Right cardiac atrium (tissue), 5 donors: Measurements from ENCODE around the gene SMPDL3A. TPM values are rescaled to one million over a fixed set of nuclear protein-coding genes. Genes with fewer than 3 reads are reported as not detected.

Experiments used
- ATAC-seq, 2 donors: fragments of 200-7000 bp; cut with Tn5 transposase; one replicate each; pipeline versions ENCODE4 v1.8.0 to v1.9.1; 2020; ENCODE audit warnings: moderate library complexity in 2 of 2, mild to moderate bottlenecking in 1 of 2
- DNase-seq, 3 donors: peaks; one replicate each; pipeline ENCODE4 v3.0.0-alpha.2; 2020
- H3K27ac ChIP-seq: one replicate; pipeline ENCODE4 v1.5.1; 2013; ENCODE audit warnings: mild to moderate bottlenecking, low read length, control low read depth, moderate library complexity
- H3K27me3 ChIP-seq: one replicate; pipeline ENCODE4 v1.6.1; 2013; ENCODE audit not compliant: control insufficient read depth, insufficient read depth
- H3K4me1 ChIP-seq: one replicate; pipeline ENCODE4 v1.6.1; 2013; ENCODE audit warnings: low read length; ENCODE audit not compliant: control insufficient read depth, insufficient read depth
- H3K4me3 ChIP-seq: one replicate; pipeline ENCODE4 v1.5.1; 2013; ENCODE audit warnings: low read length, control low read depth
- H3K9me3 ChIP-seq: one replicate; pipeline ENCODE4 v1.6.1; 2013; ENCODE audit warnings: low read length; ENCODE audit not compliant: control insufficient read depth
- WGBS: extraction: QIAGEN DNeasy Blood & Tissue Kit; methylation state at CpG from one replicate; pipeline ENCODE4 v1.1.7; 2013; 5-methylcytosine and 5-hydroxymethylcytosine counted together
- intact Hi-C, 4 donors: fragments of 100-400 bp; cut with DNase I; formaldehyde crosslinking; loops; one replicate each; pipeline versions ENCODE4 v1.11.0 to v1.14.0; 2022 to 2023
- polyA plus RNA-seq: library from polyadenylated mRNA; stranded (reverse); fragments of 200-250 nt; gene quantifications from one replicate; pipeline ENCODE4 v1.2.3, GENCODE V29; 2013
- total RNA-seq, 4 donors: library from RNA; stranded (reverse); fragmentation: NEBNext Ultra II Directional; extraction: Animal tissue kit (Norgen Biotek cat#: 25700); gene quantifications; one replicate each; pipeline ENCODE4 v1.2.1, GENCODE V29; 2021
- donor health status: healthy with polysubstance abuse.
- donor health status: DM: no; HTN: yes; CAD: no.
- donor health status: DM: no; HTN: no; CAD: no.
- donor health status: DM: no; HTN: yes; CAD: no; lungs with severe emphysema.
- donor health status: DM: yes; HTN: yes; CAD: no.

The SMPDL3A gene
- total and polyA plus RNA-seq, 5 donors: 4.7 to 8.3 (median 7.0) TPM

DNA sequence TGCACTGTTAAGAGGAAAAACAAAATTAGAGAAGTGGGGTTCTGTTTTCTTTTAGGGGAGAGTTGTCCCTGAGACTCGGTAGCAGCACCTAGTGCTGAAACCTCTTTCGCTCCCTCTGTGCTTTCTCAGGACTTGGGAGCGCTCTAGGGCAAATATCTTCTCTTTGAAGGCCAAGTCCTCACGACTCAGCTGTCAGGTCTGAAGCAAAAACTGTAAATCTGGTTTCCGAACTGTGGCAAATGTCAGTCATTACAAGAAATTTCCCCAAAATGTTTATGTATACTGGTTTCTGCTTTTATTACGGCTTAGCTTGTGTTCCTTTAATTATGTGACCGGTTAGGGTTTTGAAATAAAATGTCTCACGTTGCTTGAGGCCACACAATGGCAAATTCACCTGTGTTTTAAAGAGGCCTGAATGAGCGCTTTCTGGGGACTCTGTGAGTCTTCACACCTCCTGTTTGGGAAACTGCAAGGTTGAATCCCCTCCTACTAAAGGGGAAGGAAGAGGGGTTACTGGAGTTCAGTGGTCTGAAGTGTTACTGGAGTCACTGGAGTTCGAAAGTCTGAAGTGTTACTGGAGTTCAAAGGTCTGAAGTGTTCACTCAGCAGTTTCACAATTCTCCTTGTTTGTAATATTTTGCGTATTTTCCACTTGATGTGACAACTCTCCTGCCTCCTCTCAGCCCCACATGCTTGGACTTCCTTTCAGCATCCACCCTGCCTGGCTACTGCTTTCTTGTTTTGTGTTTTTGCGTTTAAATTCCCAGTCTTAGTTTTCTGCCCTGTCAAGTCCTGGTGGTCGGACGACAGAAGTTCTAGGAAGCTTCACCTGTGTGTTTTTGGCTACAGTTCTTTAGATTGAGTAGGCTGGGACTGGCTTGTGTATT lies 1.6 kb downstream of the SMPDL3A start:
- H3K27ac ChIP-seq: peak overlapping the region; percentile 86
- DNase-seq (no peak), ATAC-seq (no peak)
- 54% methylated on average over 14 of the region's 14 CpGs for WGBS
- H3K9me3 ChIP-seq: no peaks in the 10 kb centered on the region
- peak overlapping the region; percentile 60 for H3K4me3 ChIP-seq
- no peaks in the 10 kb centered on the region for H3K27me3 ChIP-seq
- intact Hi-C loops: no loop called here
- H3K4me1 ChIP-seq: no peaks in the 10 kb centered on the region

DNA sequence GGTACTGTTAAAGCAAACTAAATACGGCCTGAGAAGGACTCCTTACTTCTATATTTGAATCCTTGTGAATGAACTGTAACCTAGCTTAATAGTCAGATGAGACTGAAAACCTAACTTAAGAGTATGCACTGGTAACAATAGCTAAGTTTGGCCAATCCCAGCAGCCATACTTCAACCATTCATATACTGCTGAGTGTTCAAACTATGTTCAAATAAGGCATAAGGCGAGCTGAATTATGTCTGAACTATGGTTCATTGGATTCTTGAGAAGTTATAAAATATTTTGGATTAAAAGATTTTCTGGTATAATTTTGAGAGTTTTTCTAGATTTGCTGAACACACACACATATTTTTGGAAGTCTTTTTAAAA lies 2.2 kb downstream of the SMPDL3A start:
- no peaks in the 10 kb centered on the region for H3K9me3 ChIP-seq
- H3K27me3 ChIP-seq: no peaks in the 10 kb centered on the region
- no peak for DNase-seq
- ATAC-seq: no peak
- no peaks in the 10 kb centered on the region for H3K4me1 ChIP-seq
- H3K27ac ChIP-seq: peak overlapping the region; percentile 30
- no peak overlapping the region for H3K4me3 ChIP-seq
- 88% methylated on average over 2 of the region's 2 CpGs for WGBS
- intact Hi-C loops: no loop called here

GRCh38 chr6:122792766-122793165 lies 3.7 kb downstream of the SMPDL3A start:
- Histone ChIP-seq H3K27me3 (no peaks in the 10 kb centered on the region), H3K4me3 (no peak overlapping the region), H3K9me3 (no peaks in the 10 kb centered on the region), H3K27ac (no peak overlapping the region), H3K4me1 (no peaks in the 10 kb centered on the region)
- intact Hi-C loops: no loop called here
- no peak for ATAC-seq
- no peak for DNase-seq
- 71% methylated on average over 2 of the region's 2 CpGs for WGBS

DNA sequence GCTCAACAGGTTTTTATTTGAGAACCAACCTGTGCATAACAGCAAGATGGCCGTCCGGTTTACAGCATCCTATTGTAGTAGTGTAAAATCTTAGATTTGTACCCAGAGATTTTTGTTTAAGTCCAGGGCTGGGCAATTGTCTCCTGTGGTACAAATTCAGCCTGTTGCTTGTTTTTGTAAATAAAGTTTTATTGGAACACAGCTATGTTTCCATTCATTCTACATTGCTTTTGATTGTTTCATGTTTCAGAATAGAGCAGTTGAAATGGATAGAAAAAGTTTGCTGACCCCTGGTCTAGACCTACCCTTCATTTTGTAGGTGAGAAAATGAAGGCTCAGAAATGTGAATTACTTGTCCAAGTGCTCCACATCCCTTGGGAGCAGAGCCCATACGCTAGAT lies 8.5 kb downstream of the SMPDL3A start:
- Histone ChIP-seq H3K4me3 (no peak overlapping the region), H3K27ac (no peak overlapping the region), H3K27me3 (no peaks in the 10 kb centered on the region), H3K9me3 (no peaks in the 10 kb centered on the region), H3K4me1 (no peaks in the 10 kb centered on the region)
- ATAC-seq (no peak), DNase-seq (no peak)
- WGBS: 99% methylated on average over 3 of the region's 3 CpGs
- intact Hi-C loops: no loop called here

GRCh38 chr6:122798099-122798641 lies 9.1 kb downstream of the SMPDL3A start:
- ATAC-seq (peak; percentile 64 to 72), DNase-seq (no peak)
- intact Hi-C loops: no loop called here
- Histone ChIP-seq H3K4me3 (no peak overlapping the region), H3K4me1 (no peaks in the 10 kb centered on the region), H3K9me3 (no peaks in the 10 kb centered on the region), H3K27ac (no peak overlapping the region), H3K27me3 (no peaks in the 10 kb centered on the region)
- WGBS: 72% methylated on average over 6 of the region's 6 CpGs

DNA sequence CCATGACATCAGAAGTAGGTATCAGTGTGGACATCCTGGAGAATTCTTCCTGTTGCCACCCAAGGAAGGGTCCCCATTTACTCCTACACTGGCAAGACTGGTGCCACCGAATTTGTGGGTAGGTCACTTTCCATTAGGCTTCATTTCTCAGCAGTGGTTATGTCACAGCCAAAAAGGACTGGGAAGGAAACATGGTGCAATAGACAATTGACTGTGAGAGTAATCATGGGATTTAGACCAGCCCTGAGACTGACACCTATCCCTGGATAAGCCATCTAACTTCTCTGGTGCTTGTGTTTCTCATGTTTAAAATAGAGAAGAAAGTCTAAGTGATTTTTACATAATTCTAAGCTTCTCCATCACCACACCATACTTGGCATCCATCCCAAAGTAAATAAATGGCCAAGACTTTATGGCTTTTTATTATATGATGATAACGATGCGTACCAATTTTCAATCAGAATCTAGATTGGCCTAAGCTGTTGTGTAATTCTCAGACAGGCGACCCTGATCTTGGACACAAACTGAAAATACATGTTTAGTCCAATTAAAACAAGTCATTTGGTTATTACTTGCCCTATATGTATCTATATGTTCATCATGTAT lies 10.2 kb downstream of the SMPDL3A start:
- H3K4me3 ChIP-seq: no peak overlapping the region
- no peak overlapping the region for H3K27ac ChIP-seq
- H3K27me3 ChIP-seq: no peaks in the 10 kb centered on the region
- ATAC-seq: no peak
- no peak for DNase-seq
- intact Hi-C loops: no loop called here
- no peaks in the 10 kb centered on the region for H3K4me1 ChIP-seq
- WGBS: 91% methylated on average over 4 of the region's 4 CpGs
- H3K9me3 ChIP-seq: no peaks in the 10 kb centered on the region

DNA sequence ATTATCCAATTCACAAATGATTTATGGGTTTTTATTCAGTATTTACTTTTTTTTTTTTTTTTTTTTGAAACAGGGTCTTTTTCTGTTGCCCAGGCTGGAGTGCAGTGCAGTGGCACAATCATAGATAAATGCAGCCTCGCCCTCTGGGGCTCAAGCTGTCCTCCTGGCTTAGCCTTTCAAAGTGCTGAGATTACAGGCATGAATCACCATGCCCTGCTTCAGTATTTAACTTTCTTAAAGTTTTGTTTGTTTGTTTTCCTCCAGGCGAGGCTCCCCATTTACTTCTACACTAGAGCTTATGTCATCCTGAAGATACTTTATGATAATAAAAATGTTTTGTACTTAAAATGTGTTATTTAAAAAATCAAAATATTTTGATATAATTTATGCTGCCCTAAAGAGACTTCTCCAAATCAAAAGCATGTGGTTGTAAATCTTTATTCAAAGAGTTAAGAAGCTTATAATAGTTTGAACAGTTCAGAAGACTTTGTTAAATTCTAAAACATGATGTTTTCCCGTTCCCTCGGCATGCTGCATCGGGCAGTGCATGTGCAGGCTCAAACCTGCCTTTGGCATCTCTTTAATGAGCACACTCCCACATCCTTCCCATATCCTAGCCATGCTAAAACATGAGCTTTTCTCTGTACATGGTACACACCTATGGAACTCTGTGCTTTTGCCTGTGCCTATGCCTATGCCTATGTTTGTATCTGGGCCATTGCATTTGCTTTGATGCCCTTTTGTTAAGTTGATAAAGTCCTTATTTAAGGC lies 11.0 kb downstream of the SMPDL3A start:
- no peak overlapping the region for H3K4me3 ChIP-seq
- 94% methylated on average over 5 of the region's 5 CpGs for WGBS
- peak in 1 of 2 donors; percentile 40 for ATAC-seq
- H3K27ac ChIP-seq: no peak overlapping the region
- H3K27me3 ChIP-seq: no peaks in the 10 kb centered on the region
- DNase-seq: no peak
- no peaks in the 10 kb centered on the region for H3K9me3 ChIP-seq
- intact Hi-C loops: no loop called here
- H3K4me1 ChIP-seq: no peaks in the 10 kb centered on the region

GRCh38 chr6:122800906-122801305 lies 11.8 kb downstream of the SMPDL3A start:
- DNase-seq: no peak
- H3K4me1 ChIP-seq: no peaks in the 10 kb centered on the region
- 95% methylated on average over 3 of the region's 3 CpGs for WGBS
- H3K4me3 ChIP-seq: no peak overlapping the region
- no peaks in the 10 kb centered on the region for H3K27me3 ChIP-seq
- ATAC-seq: no peak
- no peaks in the 10 kb centered on the region for H3K9me3 ChIP-seq
- H3K27ac ChIP-seq: no peak overlapping the region
- intact Hi-C loops: no loop called here

DNA sequence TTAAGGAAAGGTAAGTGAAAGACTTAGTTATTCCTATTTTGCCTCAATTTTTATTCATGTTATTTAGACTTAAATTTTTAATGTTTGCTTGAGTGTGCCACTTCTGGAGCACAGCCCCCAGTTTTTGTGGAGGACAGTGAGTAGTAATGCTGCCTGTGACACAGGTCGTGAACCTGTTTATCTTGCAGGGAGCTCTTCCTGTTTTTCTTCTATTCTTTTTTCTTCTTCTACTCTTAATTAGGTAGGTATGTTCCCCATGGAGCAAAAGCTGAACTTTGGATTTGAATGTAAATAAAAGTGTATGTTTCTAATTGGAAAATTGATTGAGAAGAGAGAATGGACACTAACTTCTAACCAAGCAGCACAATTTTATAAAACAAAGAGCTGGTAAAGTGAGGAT lies 12.3 kb downstream of the SMPDL3A start:
- no peak for ATAC-seq
- Histone ChIP-seq H3K27ac (no peak overlapping the region), H3K27me3 (no peaks in the 10 kb centered on the region), H3K9me3 (no peaks in the 10 kb centered on the region), H3K4me3 (no peak overlapping the region), H3K4me1 (no peaks in the 10 kb centered on the region)
- WGBS: 72% methylated on average over 1 of the region's 1 CpG
- intact Hi-C loops: no loop called here
- no peak for DNase-seq

DNA sequence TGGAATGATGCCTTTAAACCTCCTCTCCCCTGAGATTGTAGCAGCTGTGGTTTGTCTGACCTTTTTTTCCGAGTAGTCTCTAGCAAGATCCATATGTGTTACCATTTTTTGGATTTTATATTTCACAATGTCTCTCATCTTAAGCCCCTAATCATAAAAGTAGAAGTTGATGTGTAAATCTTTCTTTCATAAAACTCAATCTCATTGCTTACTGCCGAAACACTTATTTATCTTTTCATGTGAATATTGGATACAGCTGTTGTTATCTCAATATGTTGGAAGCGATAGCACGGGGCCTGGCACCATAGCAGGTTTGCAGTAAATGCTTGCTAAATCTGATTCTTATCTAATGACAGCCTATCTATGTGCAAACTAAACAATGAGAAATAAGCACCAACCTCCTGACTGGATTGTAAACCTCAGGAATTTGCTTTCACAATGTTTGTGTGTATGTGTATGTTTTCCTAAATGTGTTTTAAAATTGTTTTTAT lies 14.2 kb downstream of the SMPDL3A start:
- 10% methylated on average over 4 of the region's 4 CpGs for WGBS

More for the DNA sequence above, 14.2 kb downstream of the SMPDL3A start:
- no peak overlapping the region for H3K4me3 ChIP-seq
- ATAC-seq (no peak), DNase-seq (no peak)
- no peaks in the 10 kb centered on the region for H3K4me1 ChIP-seq
- intact Hi-C loops: no loop called here
- no peaks in the 10 kb centered on the region for H3K9me3 ChIP-seq
- H3K27me3 ChIP-seq: no peaks in the 10 kb centered on the region
- H3K27ac ChIP-seq: no peak overlapping the region
